Measurements from ENCODE around the gene DOCK2. TPM values are rescaled to one million over a fixed set of nuclear protein-coding genes. Genes with fewer than 3 reads are reported as not detected.

DOCK2 gene
- total RNA-seq, 2 experiments from 2014 or later = 189 to 198 TPM

- H3K27me3 Mint-ChIP-seq = peaks cover 11% of the 10 kb centered on the region
- peaks cover 5% of the 10 kb centered on the region for H3K9me3 Mint-ChIP-seq (ENCODE audit: low read depth)
- H3K27ac Mint-ChIP-seq = no peak overlapping the region
- ATAC-seq = no peak
- ChIA-PET POLR2A (no interaction called here), CTCF (no interaction called here)
- no peaks in the 10 kb centered on the region for H3K4me1 Mint-ChIP-seq
- intact Hi-C loops (cut with DNase I, micrococcal nuclease) = no loop called here
- no peak for DNase-seq
- H3K36me3 Mint-ChIP-seq (ENCODE audit: low read depth) = no peaks in the 10 kb centered on the region
- H3K4me3 Mint-ChIP-seq = no peak overlapping the region
These were observed 484.2 kb downstream of the DOCK2 start for GRCh38 chr5:170121321-170121720.

- ATAC-seq = no peak
- H3K4me1 Mint-ChIP-seq = no peaks in the 10 kb centered on the region
- intact Hi-C loops (cut with DNase I, micrococcal nuclease) = no loop called here
These were observed 489.0 kb downstream of the DOCK2 start for GRCh38 chr5:170126061-170126460.

GRCh38 chr5:170126626-170127025, 489.6 kb downstream of the DOCK2 start:
- Mint-ChIP-seq H3K4me3 (no peak overlapping the region), H3K9me3 (ENCODE audit: low read depth) (peaks cover 13% of the 10 kb centered on the region), H3K27ac (no peak overlapping the region), H3K4me1 (no peaks in the 10 kb centered on the region), H3K27me3 (peaks cover 30% of the 10 kb centered on the region), H3K36me3 (ENCODE audit: low read depth) (no peaks in the 10 kb centered on the region)
- ChIA-PET CTCF (interaction anchor here (0.7 kb wide), 1 partner anchor 934 kb away, joined by 3 read pairs; no protein-coding TSS in a partner anchor), POLR2A (no interaction called here)
- ATAC-seq (no peak), DNase-seq (no peak)
- intact Hi-C loops (cut with DNase I, micrococcal nuclease) = no loop called here

More at GRCh38 chr5:170126061-170126460, 489.0 kb downstream of the DOCK2 start:
- no peak overlapping the region for H3K4me3 Mint-ChIP-seq
- H3K9me3 Mint-ChIP-seq (ENCODE audit: low read depth) = peaks cover 13% of the 10 kb centered on the region
- no peaks in the 10 kb centered on the region for H3K36me3 Mint-ChIP-seq (ENCODE audit: low read depth)
- ChIA-PET POLR2A (no interaction called here), CTCF (interaction anchor here (0.7 kb wide), 1 partner anchor 933 kb away, joined by 3 read pairs; no protein-coding TSS in a partner anchor)
- peaks cover 31% of the 10 kb centered on the region for H3K27me3 Mint-ChIP-seq
- no peak for DNase-seq
- no peak overlapping the region for H3K27ac Mint-ChIP-seq

- intact Hi-C loops (cut with DNase I, micrococcal nuclease) = no loop called here
- H3K36me3 Mint-ChIP-seq (ENCODE audit: low read depth) = no peaks in the 10 kb centered on the region
- H3K27me3 Mint-ChIP-seq = peaks cover 31% of the 10 kb centered on the region
- DNase-seq = no peak
- H3K4me1 Mint-ChIP-seq = no peaks in the 10 kb centered on the region
- H3K9me3 Mint-ChIP-seq (ENCODE audit: low read depth) = peaks cover 8% of the 10 kb centered on the region
- CTCF ChIA-PET = interaction anchor here (0.7 kb wide), 1 partner anchor 54 kb away, joined by 3 read pairs; no protein-coding TSS in a partner anchor
- H3K27ac Mint-ChIP-seq = no peak overlapping the region
- H3K4me3 Mint-ChIP-seq = no peak overlapping the region
- POLR2A ChIA-PET = no interaction called here
- ATAC-seq = no peak
These were observed 494.2 kb downstream of the DOCK2 start for GRCh38 chr5:170131235-170131634.

GRCh38 chr5:170132269-170132975, 495.3 kb downstream of the DOCK2 start:
- intact Hi-C loops (cut with DNase I, micrococcal nuclease) = no loop called here
- no peak overlapping the region for H3K27ac Mint-ChIP-seq
- CTCF ChIA-PET = interaction anchor here (1.3 kb wide), 1 partner anchor 32 kb away, joined by 3 read pairs; no protein-coding TSS in a partner anchor

More at GRCh38 chr5:170132269-170132975, 495.3 kb downstream of the DOCK2 start:
- no peak for ATAC-seq
- Mint-ChIP-seq H3K4me1 (no peaks in the 10 kb centered on the region), H3K4me3 (no peak overlapping the region), H3K9me3 (ENCODE audit: low read depth) (no peaks in the 10 kb centered on the region), H3K27me3 (peaks cover 24% of the 10 kb centered on the region), H3K36me3 (ENCODE audit: low read depth) (no peaks in the 10 kb centered on the region)
- DNase-seq = no peak
- POLR2A ChIA-PET = no interaction called here

Small RNA genes lying within 50 kb of the gene (microRNA-seq; reads per million reads assigned to microRNA genes)
- not detected for gene MIR378E (ENCODE audit: borderline replicate concordance)

Other genes with a start within 250 kb of the DOCK2 start
- 10 to 100 TPM; 40.3 to 56.6 TPM for gene SPDL1, start 53.5 kb upstream of the DOCK2 start, total RNA-seq

Data from activated CD4-positive, alpha-beta T cell treated with anti-CD3 and anti-CD28 coated beads for 36 hours (primary cell).